Mesenchymal stem cell (in vitro differentiated cells and primary cell): ENCODE results near the gene NIFK.

Source experiments
- DNase-seq: peaks from one replicate; pipeline ENCODE4 v3.0.0-alpha.2; 2013
- H2AFZ ChIP-seq: one replicate; pipeline ENCODE4 v1.6.1; 2013; ENCODE audit warnings: low read depth, mild to moderate bottlenecking, control low read depth, inconsistent platforms, low read length, moderate library complexity
- H2AK5ac ChIP-seq: 2 replicates; pipeline ENCODE4 v1.6.1; 2013; ENCODE audit warnings: low read length, moderate library complexity, mild to moderate bottlenecking, inconsistent platforms; ENCODE audit not compliant: severe bottlenecking
- H2BK120ac ChIP-seq: one replicate; pipeline ENCODE4 v1.6.1; 2013; ENCODE audit warnings: low read depth, mild to moderate bottlenecking, inconsistent platforms, low read length, moderate library complexity
- H2BK12ac ChIP-seq, 2 experiments: one replicate each; pipeline ENCODE4 v1.6.1; 2013; ENCODE audit warnings: inconsistent platforms in 2 of 2, low read length in 2 of 2, mild to moderate bottlenecking in 2 of 2, moderate library complexity in 2 of 2, control low read depth in 1 of 2
- H2BK15ac ChIP-seq: one replicate; pipeline ENCODE4 v1.6.1; 2013; ENCODE audit warnings: mild to moderate bottlenecking, low read depth, inconsistent platforms; ENCODE audit not compliant: poor library complexity, severe bottlenecking
- H2BK5ac ChIP-seq: 2 replicates; pipeline ENCODE4 v1.6.1; 2013; ENCODE audit warnings: low read depth, mild to moderate bottlenecking, low read length, control low read depth, inconsistent platforms; ENCODE audit not compliant: poor library complexity, severe bottlenecking
- H3K14ac ChIP-seq, 2 experiments: one replicate each; pipeline ENCODE4 v1.6.1; 2013; ENCODE audit warnings: inconsistent platforms in 2 of 2, low read length in 2 of 2, control low read depth in 1 of 2, mild to moderate bottlenecking in 1 of 2, moderate library complexity in 1 of 2
- H3K18ac ChIP-seq, 2 experiments: one replicate each; pipeline ENCODE4 v1.6.1; 2013; ENCODE audit warnings: inconsistent platforms in 2 of 2, low read length in 2 of 2, control low read depth in 1 of 2, low read depth in 1 of 2, mild to moderate bottlenecking in 1 of 2
- H3K23ac ChIP-seq, 2 experiments: one replicate each; pipeline ENCODE4 v1.6.1; 2013; ENCODE audit warnings: inconsistent platforms in 2 of 2, low read length in 2 of 2, mild to moderate bottlenecking in 2 of 2, moderate library complexity in 2 of 2, control low read depth in 1 of 2
- H3K27ac ChIP-seq: 2 replicates; pipeline ENCODE4 v1.5.1; 2013; ENCODE audit warnings: mild to moderate bottlenecking, moderate library complexity, low read length, control low read depth, inconsistent platforms; ENCODE audit not compliant: poor library complexity, severe bottlenecking
- H3K27me3 ChIP-seq, 2 experiments: 2 replicates each; pipeline versions ENCODE4 v1.6.1 to v1.7.0; 2013; ENCODE audit warnings: low read length in 2 of 2, mild to moderate bottlenecking in 2 of 2, moderate library complexity in 2 of 2, control low read depth in 1 of 2, inconsistent platforms in 1 of 2; ENCODE audit not compliant: control insufficient read depth in 1 of 2, insufficient read depth in 1 of 2
- H3K36me3 ChIP-seq, 2 experiments: 2 replicates each; pipeline versions ENCODE4 v1.6.1 to v1.7.0; 2013; ENCODE audit warnings: low read length in 2 of 2, control low read depth in 1 of 2, inconsistent platforms in 1 of 2, low read depth in 1 of 2, mild to moderate bottlenecking in 1 of 2; ENCODE audit not compliant: insufficient read depth in 2 of 2, control insufficient read depth in 1 of 2
- H3K4ac ChIP-seq, 2 experiments: one replicate each; pipeline ENCODE4 v1.6.1; 2013; ENCODE audit warnings: inconsistent platforms in 2 of 2, low read length in 2 of 2, mild to moderate bottlenecking in 2 of 2, moderate library complexity in 2 of 2, control low read depth in 1 of 2, low read depth in 1 of 2
- H3K4me1 ChIP-seq: 2 replicates; pipeline ENCODE4 v1.6.1; 2013; ENCODE audit warnings: low read depth, low read length, control low read depth; ENCODE audit not compliant: control insufficient read depth, insufficient read depth
- H3K4me2 ChIP-seq: 2 replicates; pipeline ENCODE4 v1.6.1; 2013; ENCODE audit warnings: low read length, mild to moderate bottlenecking, inconsistent platforms; ENCODE audit not compliant: poor library complexity, severe bottlenecking
- H3K4me3 ChIP-seq, 2 experiments: 2 replicates each; pipeline versions ENCODE4 v1.5.1 to v1.7.0; 2013; ENCODE audit warnings: low read length in 2 of 2, mild to moderate bottlenecking in 2 of 2, control low read depth in 1 of 2, low read depth in 1 of 2; ENCODE audit not compliant: insufficient read depth in 1 of 2
- H3K79me1 ChIP-seq: replicated peaks from 2 replicates; pipeline ENCODE4 v1.6.1; 2013; ENCODE audit warnings: mild to moderate bottlenecking, control low read depth, low read length, inconsistent platforms; ENCODE audit not compliant: poor library complexity, severe bottlenecking
- H3K9ac ChIP-seq: 2 replicates; pipeline ENCODE4 v1.7.0; 2013; ENCODE audit warnings: mild to moderate bottlenecking, low read length, moderate library complexity
- H3K9me3 ChIP-seq: 2 replicates; pipeline ENCODE4 v1.7.0; 2013; ENCODE audit warnings: mild to moderate bottlenecking, low read length; ENCODE audit not compliant: control insufficient read depth
- H4K8ac ChIP-seq: one replicate; pipeline ENCODE4 v1.6.1; 2013; ENCODE audit warnings: inconsistent platforms, mild to moderate bottlenecking, low read length, moderate library complexity
- H4K91ac ChIP-seq: one replicate; pipeline ENCODE4 v1.6.1; 2013; ENCODE audit warnings: mild to moderate bottlenecking, low read length, inconsistent platforms
- WGBS: methylation state at CpG from one replicate; pipeline ENCODE4 v1.1.7; 2013; ENCODE audit warnings: mixed read lengths; 5-methylcytosine and 5-hydroxymethylcytosine counted together

The NIFK gene

GRCh38 chr2:121699421-121700333, 37.0 kb downstream of the NIFK start:
- Histone ChIP-seq H3K14ac (no peak overlapping the region), H3K27ac (peak overlapping the region; percentile 61), H2BK12ac (peak overlapping the region in 1 of 2 experiments; percentile 43)

GRCh38 chr2:121698318-121698930, 38.3 kb downstream of the NIFK start:
- no peaks in the 10 kb centered on the region for H3K9me3 ChIP-seq
- no peak overlapping the region for H3K18ac ChIP-seq
- WGBS, result 97% methylated on average over 11 of the region's 11 CpGs
- no peak overlapping the region for H3K23ac ChIP-seq
- no peak overlapping the region for H3K4me2 ChIP-seq
- no peaks in the 10 kb centered on the region for H3K27me3 ChIP-seq
- no peaks in the 10 kb centered on the region for H3K79me1 ChIP-seq
- H3K4me3 ChIP-seq, result no peak overlapping the region
- no peak overlapping the region for H2BK5ac ChIP-seq
- H4K8ac ChIP-seq, result no peak overlapping the region
- no peak overlapping the region for H3K14ac ChIP-seq
- H3K4ac ChIP-seq, result no peak overlapping the region
- H2BK15ac ChIP-seq, result no peak overlapping the region
- no peak for DNase-seq
- no peak overlapping the region for H3K27ac ChIP-seq
- H4K91ac ChIP-seq, result no peak overlapping the region
- H3K4me1 ChIP-seq, result peaks cover 17% of the 10 kb centered on the region
- H3K36me3 ChIP-seq, result no peaks in the 10 kb centered on the region
- no peak overlapping the region for H2BK12ac ChIP-seq
- H2AFZ ChIP-seq, result no peak overlapping the region
- no peak overlapping the region for H3K9ac ChIP-seq
- H2BK120ac ChIP-seq, result no peak overlapping the region
- no peak overlapping the region for H2AK5ac ChIP-seq

More at GRCh38 chr2:121699421-121700333, 37.0 kb downstream of the NIFK start:
- Histone ChIP-seq H3K79me1 (no peaks in the 10 kb centered on the region), H3K4me1 (peaks cover 17% of the 10 kb centered on the region), H2BK5ac (no peak overlapping the region), H3K4ac (no peak overlapping the region), H3K23ac (no peak overlapping the region), H3K4me3 (peak overlapping the region in 1 of 2 experiments; percentile 6), H2BK15ac (no peak overlapping the region), H3K4me2 (peak overlapping the region; percentile 6), H2AFZ (peak overlapping the region; percentile 83), H3K18ac (peak overlapping the region in 1 of 2 experiments; percentile 65), H4K8ac (no peak overlapping the region), H3K9ac (no peak overlapping the region), H3K27me3 (no peaks in the 10 kb centered on the region), H4K91ac (no peak overlapping the region), H2BK120ac (no peak overlapping the region), H2AK5ac (peak overlapping the region; percentile 41), H3K9me3 (no peaks in the 10 kb centered on the region), H3K36me3 (no peaks in the 10 kb centered on the region)
- WGBS, result 66% methylated on average over 19 of the region's 19 CpGs
- peak; percentile 84 for DNase-seq

- Histone ChIP-seq H3K36me3 (no peaks in the 10 kb centered on the region), H3K23ac (no peak overlapping the region), H3K79me1 (no peaks in the 10 kb centered on the region), H3K4me3 (no peak overlapping the region), H3K4me2 (no peak overlapping the region), H3K18ac (no peak overlapping the region), H2BK15ac (peak overlapping the region; percentile 30), H2AK5ac (peak overlapping the region; percentile 57), H3K27ac (no peak overlapping the region), H2BK12ac (peak overlapping the region in 1 of 2 experiments; percentile 12), H4K8ac (no peak overlapping the region), H3K9me3 (no peaks in the 10 kb centered on the region), H4K91ac (no peak overlapping the region), H3K4ac (no peak overlapping the region), H2AFZ (no peak overlapping the region), H2BK120ac (no peak overlapping the region), H3K4me1 (peaks cover 17% of the 10 kb centered on the region), H3K27me3 (no peaks in the 10 kb centered on the region), H3K14ac (no peak overlapping the region), H2BK5ac (no peak overlapping the region), H3K9ac (no peak overlapping the region)
- 74% methylated on average over 4 of the region's 4 CpGs for WGBS
- no peak for DNase-seq
Measured at GRCh38 chr2:121697108-121697631, 39.5 kb downstream of the NIFK start.

- H2AK5ac ChIP-seq, result no peak overlapping the region
- H3K79me1 ChIP-seq, result no peaks in the 10 kb centered on the region
- WGBS, result 90% methylated on average over 7 of the region's 7 CpGs
- no peak overlapping the region for H2BK15ac ChIP-seq
- peak overlapping the region in 1 of 2 experiments; percentile 55 for H3K14ac ChIP-seq
- H3K9ac ChIP-seq, result no peak overlapping the region
- no peak overlapping the region for H3K4ac ChIP-seq
- no peak overlapping the region for H2AFZ ChIP-seq
- no peak overlapping the region for H3K18ac ChIP-seq
- no peak overlapping the region for H4K8ac ChIP-seq
- H3K9me3 ChIP-seq, result no peaks in the 10 kb centered on the region
- DNase-seq, result no peak
- H3K4me3 ChIP-seq, result no peak overlapping the region
- no peak overlapping the region for H2BK12ac ChIP-seq
- H4K91ac ChIP-seq, result no peak overlapping the region
- H3K4me1 ChIP-seq, result peaks cover 17% of the 10 kb centered on the region
- no peak overlapping the region for H3K23ac ChIP-seq
- no peak overlapping the region for H2BK5ac ChIP-seq
- H3K4me2 ChIP-seq, result no peak overlapping the region
- no peak overlapping the region for H3K27ac ChIP-seq
- no peaks in the 10 kb centered on the region for H3K36me3 ChIP-seq
- no peak overlapping the region for H2BK120ac ChIP-seq
- H3K27me3 ChIP-seq, result no peaks in the 10 kb centered on the region
Measured at GRCh38 chr2:121696410-121696930, 40.2 kb downstream of the NIFK start.
